NCI-H1105 treated with DMSO at 0.1 percent for 48 hours (cell line): ENCODE results near the gene GXYLT2.

ENCODE experiments used
- DNase-seq: peaks from one replicate; lab custom pipeline; 2025; lab: John Stamatoyannopoulos, UW

The GXYLT2 gene, protein sequence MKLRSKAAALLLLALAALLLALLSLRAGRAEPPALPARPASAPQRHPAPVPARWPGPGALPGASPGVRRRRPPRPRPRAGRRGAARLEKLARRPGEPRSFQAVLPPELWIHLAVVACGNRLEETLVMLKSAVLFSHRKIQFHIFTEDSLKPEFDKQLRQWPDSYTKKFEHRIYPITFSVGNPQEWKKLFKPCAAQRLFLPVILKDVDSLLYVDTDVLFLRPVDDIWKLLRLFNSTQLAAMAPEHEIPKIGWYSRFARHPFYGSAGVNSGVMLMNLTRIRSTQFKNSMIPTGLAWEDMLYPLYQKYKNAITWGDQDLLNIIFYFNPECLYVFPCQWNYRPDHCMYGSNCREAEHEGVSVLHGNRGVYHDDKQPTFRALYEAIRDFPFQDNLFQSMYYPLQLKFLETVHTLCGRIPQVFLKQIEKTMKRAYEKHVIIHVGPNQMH

DNA sequence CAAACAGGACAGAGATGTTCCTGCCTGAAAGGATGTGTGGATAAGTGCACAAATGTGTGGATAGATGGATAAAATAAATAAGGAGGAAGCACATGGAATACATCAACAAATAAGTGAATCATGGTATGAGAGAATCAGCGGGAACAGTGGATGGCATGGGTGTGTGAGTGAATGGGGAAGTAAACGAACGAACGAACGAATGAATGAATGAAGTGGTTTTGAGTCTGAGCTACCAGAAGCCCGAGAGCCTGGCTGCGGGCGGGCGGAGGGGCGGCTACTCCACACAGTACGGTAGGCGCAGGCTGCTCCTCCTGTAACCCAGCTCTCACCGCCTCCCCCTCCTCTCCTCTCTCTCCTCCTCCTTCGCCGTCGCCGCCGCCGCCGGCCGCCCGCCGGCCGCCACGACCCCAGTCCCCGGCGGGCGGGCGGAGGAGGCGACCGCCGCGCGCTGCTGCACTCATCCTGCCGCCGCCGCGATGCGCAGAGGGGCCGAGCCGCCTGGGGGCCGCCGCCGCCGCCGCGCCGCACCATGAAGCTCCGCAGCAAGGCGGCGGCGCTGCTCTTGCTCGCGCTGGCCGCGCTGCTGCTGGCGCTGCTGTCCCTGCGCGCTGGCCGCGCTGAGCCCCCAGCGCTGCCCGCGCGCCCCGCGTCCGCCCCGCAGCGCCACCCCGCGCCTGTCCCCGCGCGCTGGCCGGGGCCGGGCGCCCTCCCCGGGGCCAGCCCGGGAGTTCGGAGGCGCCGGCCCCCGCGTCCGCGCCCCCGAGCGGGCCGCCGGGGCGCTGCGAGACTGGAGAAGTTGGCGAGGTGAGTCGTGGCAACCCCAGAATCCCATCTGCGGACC is at the start of gene GXYLT2:
Gene GXYLT2 (plus strand): TSS at position 342 of the 841 bp plus-strand sequence. CDS start 188 bp downstream, at position 530.
- DNase-seq = peak; percentile 53

GRCh38 chr3:72839057-72839456 is 48.8 kb upstream of the GXYLT2 start:
- DNase-seq = no peak

DNA sequence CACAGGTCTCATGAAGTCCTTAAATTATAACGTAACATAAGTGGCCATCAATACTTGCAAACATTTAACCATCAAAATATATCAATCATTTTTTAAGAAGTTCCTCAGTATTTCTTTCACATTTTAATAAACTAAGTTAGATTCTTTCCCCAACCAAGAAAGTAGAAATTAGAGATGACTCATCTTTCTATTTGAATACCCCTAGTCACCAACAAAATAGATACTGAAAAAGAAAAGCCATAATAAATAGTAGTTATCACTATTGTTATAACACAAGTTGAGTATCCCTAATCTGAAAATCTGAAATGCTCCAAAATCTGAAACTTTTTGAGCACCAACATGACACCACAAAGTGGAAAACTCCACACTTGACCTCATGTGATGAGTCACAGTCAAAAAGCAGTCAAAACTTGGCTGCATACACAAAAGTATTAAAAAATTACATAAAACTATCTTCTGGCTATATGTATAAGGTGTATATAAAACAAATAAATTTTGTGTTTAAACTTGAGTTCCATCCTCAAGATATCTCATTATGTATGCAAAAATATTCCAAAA is 43.3 kb upstream of the GXYLT2 start:
- no peak for DNase-seq

DNA sequence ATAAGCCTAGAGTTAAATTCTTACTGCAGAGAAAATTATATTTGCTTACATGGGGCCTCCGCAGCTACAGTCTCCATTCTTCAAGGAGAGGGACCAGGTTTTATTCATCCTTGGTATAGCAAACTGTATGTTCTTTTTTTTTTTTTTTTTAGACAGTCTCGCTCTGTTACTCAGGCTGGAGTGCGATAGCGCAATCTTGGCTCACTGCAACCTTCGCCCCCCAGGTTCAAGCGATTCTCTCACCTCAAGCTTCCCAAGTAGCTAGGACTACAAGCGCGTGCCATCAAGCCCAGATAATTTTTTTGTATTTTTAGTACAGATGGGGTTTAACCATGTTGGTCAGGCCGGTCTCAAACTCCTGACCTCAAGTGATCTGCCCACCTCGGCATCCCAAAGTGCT is 41.7 kb upstream of the GXYLT2 start:
- DNase-seq = no peak

DNA sequence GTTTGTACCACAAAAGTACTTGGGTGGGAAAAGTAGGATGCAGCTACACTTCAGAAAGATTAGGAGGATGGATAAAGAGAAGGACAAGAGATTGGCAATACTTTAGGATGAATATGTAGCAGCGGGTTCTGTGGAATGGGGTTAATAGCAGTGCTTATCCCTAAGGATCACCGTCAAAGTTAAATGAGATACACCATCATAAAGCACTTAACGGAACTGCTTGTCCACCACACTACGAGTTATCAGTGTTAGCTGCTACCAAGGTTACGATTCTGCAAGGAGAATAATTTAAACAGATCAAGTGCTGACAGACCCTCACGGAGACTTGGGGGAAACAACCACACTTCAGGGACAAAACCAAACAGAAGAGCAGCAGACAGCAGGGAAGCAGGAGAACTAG is 40.6 kb upstream of the GXYLT2 start:
- no peak for DNase-seq

- DNase-seq = peak; percentile 85
Observed at GRCh38 chr3:72847751-72848702, 39.8 kb upstream of the GXYLT2 start, which contains the start of gene SHQ1. TSS of gene SHQ1 (minus strand) at chr3:72848445. CDS start at chr3:72848340, 105 bp downstream.

GRCh38 chr3:72848703-72849081 is 39.2 kb upstream of the GXYLT2 start:
- peak; percentile 72 for DNase-seq

GRCh38 chr3:72855001-72855400 is 32.8 kb upstream of the GXYLT2 start:
- no peak for DNase-seq

GRCh38 chr3:72860053-72860452 is 27.8 kb upstream of the GXYLT2 start:
- DNase-seq = no peak

- no peak for DNase-seq
Observed at GRCh38 chr3:72860846-72861245, 27.0 kb upstream of the GXYLT2 start.

DNA sequence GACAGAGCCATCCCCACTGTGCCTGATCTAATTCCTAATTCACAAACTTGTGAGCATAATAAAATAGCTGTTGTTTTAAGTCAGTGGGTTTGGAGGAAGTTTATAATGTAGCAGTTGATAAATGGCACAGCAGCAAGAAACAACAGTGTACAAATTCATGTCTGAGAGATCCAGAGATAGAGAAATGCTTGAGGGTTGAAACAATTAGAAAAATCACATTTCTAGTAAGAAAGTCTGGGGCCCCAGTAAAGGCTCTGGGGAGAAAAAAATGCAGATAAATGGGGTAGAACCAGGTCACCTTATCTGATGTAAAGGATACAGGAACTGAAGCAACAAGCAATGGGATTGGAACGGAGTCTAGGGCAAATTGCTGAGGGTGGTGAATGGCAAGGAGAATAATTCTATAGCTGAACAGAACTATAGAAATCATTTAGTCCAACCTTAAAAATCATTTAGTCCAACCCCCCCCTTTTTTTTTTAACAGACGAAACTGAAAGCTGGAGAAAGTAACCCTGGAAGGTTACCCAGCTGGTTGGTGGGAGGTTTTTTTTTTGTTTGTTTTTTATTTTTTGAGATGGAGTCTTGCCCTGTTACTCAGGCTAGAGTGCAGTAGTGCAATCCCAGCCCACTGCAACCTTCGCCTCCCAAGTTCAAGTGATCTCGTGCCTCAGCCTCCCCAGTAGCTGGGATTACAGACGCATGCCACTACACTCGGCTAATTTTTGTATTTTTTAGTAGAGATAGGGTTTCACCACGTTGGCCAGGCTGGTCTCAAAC is 25.3 kb upstream of the GXYLT2 start:
- no peak for DNase-seq

DNA sequence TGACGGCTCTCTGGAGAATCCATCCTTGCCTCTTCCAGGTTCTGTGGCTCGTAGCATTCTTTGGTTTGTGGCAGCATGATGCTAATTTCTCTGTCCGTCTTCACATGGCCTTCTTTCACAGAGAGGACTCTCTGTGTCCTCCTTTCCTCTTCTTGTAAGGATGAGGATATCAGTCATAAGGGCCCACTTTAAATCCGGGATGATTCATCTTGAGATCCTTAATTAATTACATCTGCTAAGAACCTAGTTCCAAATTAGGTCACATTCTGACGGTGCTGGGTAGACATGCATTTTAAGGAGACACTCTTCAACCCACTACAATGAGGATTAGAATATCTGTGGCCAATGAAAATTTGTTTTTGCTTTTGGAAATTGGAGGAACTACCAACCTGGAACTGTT is 15.7 kb upstream of the GXYLT2 start:
- DNase-seq = no peak

- no peak for DNase-seq
Observed at GRCh38 chr3:72887343-72887704, 522 bp upstream of the GXYLT2 start.

DNA sequence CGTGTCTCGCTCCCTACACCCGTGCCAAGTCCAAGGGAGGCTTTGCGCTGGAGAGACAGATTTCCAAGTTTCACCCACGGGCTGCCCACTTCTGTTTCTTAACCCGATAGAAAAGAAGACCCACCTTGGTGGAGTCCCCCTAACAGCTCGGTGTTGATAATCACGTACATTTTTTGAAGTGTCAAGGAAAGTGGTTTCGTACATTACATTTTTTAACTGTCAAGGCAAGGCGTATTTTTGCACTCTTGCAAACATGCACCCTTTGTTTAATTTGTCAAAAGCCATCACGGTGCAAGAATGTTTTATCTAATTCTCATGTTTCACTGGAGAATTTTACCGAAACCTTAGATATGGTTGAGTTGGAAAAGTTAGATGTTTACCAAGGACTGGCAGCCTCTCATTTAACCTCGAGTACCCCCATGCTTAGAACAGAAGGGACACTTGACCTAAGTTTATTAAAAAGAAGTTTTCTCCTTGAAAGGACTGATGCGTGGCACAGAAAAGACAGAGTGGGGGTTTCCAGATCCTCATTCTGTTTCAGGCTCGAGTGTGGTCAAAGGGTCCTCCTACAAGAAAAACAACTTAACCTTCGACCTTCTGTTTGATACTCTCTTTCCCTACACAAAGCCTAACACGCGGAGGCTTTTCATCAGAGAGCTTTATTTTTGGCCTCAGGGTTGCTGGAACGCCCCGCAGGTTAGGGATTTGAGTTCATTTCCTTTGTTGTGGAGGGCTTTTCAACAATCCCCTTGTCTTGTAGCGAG is 882 bp downstream of the GXYLT2 start:
- no peak for DNase-seq

GRCh38 chr3:72889310-72890165 is 1.7 kb downstream of the GXYLT2 start:
- no peak for DNase-seq

- DNase-seq = no peak
Observed at GRCh38 chr3:72890166-72890925, 2.5 kb downstream of the GXYLT2 start.

- DNase-seq = peak; percentile 29
Observed at GRCh38 chr3:72891053-72891855, 3.4 kb downstream of the GXYLT2 start.
